Measurements from ENCODE around the gene ZNF620.

- TF ChIP-seq, protein P1, sequence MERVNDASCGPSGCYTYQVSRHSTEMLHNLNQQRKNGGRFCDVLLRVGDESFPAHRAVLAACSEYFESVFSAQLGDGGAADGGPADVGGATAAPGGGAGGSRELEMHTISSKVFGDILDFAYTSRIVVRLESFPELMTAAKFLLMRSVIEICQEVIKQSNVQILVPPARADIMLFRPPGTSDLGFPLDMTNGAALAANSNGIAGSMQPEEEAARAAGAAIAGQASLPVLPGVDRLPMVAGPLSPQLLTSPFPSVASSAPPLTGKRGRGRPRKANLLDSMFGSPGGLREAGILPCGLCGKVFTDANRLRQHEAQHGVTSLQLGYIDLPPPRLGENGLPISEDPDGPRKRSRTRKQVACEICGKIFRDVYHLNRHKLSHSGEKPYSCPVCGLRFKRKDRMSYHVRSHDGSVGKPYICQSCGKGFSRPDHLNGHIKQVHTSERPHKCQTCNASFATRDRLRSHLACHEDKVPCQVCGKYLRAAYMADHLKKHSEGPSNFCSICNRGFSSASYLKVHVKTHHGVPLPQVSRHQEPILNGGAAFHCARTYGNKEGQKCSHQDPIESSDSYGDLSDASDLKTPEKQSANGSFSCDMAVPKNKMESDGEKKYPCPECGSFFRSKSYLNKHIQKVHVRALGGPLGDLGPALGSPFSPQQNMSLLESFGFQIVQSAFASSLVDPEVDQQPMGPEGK (CRISPR knock-in tag; IDR thresholded peaks at IDR 0.05; ENCODE audit: borderline replicate concordance): no peak
- TF ChIP-seq, protein P2, sequence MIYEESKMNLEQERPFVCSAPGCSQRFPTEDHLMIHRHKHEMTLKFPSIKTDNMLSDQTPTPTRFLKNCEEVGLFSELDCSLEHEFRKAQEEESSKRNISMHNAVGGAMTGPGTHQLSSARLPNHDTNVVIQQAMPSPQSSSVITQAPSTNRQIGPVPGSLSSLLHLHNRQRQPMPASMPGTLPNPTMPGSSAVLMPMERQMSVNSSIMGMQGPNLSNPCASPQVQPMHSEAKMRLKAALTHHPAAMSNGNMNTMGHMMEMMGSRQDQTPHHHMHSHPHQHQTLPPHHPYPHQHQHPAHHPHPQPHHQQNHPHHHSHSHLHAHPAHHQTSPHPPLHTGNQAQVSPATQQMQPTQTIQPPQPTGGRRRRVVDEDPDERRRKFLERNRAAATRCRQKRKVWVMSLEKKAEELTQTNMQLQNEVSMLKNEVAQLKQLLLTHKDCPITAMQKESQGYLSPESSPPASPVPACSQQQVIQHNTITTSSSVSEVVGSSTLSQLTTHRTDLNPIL (CRISPR knock-in tag; IDR thresholded peaks at IDR 0.05; ENCODE audit: low read depth): no peak
- TF ChIP-seq ZNF8 (CRISPR knock-in tag; IDR thresholded peaks at IDR 0.05) (no peak), CSDC2 (CRISPR knock-in tag; IDR thresholded peaks at IDR 0.05) (no peak), TOX (CRISPR knock-in tag; IDR thresholded peaks at IDR 0.05; ENCODE audit: borderline replicate concordance) (no peak), ZFP30 (CRISPR knock-in tag; IDR thresholded peaks at IDR 0.05) (no peak), GLIS3 (CRISPR knock-in tag; IDR thresholded peaks at IDR 0.05) (no peak), ISL1 (CRISPR knock-in tag; IDR thresholded peaks at IDR 0.05) (no peak), RARB (CRISPR knock-in tag; IDR thresholded peaks at IDR 0.05) (no peak), SNAI2 (CRISPR knock-in tag; IDR thresholded peaks at IDR 0.05) (no peak)
- TF ChIP-seq, protein P3, sequence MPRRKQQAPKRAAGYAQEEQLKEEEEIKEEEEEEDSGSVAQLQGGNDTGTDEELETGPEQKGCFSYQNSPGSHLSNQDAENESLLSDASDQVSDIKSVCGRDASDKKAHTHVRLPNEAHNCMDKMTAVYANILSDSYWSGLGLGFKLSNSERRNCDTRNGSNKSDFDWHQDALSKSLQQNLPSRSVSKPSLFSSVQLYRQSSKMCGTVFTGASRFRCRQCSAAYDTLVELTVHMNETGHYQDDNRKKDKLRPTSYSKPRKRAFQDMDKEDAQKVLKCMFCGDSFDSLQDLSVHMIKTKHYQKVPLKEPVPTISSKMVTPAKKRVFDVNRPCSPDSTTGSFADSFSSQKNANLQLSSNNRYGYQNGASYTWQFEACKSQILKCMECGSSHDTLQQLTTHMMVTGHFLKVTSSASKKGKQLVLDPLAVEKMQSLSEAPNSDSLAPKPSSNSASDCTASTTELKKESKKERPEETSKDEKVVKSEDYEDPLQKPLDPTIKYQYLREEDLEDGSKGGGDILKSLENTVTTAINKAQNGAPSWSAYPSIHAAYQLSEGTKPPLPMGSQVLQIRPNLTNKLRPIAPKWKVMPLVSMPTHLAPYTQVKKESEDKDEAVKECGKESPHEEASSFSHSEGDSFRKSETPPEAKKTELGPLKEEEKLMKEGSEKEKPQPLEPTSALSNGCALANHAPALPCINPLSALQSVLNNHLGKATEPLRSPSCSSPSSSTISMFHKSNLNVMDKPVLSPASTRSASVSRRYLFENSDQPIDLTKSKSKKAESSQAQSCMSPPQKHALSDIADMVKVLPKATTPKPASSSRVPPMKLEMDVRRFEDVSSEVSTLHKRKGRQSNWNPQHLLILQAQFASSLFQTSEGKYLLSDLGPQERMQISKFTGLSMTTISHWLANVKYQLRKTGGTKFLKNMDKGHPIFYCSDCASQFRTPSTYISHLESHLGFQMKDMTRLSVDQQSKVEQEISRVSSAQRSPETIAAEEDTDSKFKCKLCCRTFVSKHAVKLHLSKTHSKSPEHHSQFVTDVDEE (CRISPR knock-in tag; IDR thresholded peaks at IDR 0.05): no peak
Observed at GRCh38 chr3:40524222-40524567, 18.4 kb downstream of the ZNF620 start.
